Activated T-cell treated with anti-CD3 and anti-CD28 coated beads for 1 hour (primary cell): ENCODE results near the gene MFGE8.

Experiments
- DNase-seq: peaks from one replicate; pipeline ENCODE4 v3.0.0-alpha.2; 2020; ENCODE audit warnings: low read depth

Gene MFGE8

GRCh38 chr15:88872706-88873105, 40.5 kb downstream of the MFGE8 start:
- DNase-seq, result no peak

GRCh38 chr15:88872106-88872505, 41.1 kb downstream of the MFGE8 start:
- no peak for DNase-seq

GRCh38 chr15:88871313-88871712, 41.9 kb downstream of the MFGE8 start:
- no peak for DNase-seq

GRCh38 chr15:88866295-88866881, 46.8 kb downstream of the MFGE8 start:
- no peak for DNase-seq

- DNase-seq, result no peak
Observed at GRCh38 chr15:88865498-88866099, 47.6 kb downstream of the MFGE8 start.

GRCh38 chr15:88864861-88865497, 48.2 kb downstream of the MFGE8 start:
- no peak for DNase-seq

DNA sequence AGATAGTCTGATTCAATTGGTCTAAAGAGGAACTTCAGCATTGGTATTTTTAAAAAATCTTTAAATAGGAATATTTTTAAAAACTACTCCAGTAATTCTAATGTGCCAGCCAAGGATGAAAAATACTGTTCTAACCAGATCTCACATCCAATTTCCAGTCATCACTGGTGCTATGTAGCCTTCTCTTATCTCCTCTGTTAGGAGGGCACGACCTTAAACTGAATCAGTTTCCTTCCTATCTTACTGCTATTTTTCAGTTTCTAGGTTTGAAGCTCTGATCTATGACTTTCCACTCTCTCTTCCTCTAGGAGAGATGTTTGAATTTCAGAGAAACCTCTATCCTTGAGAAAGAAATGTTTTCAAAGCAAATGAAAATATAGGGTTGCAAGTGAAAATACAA, 49.8 kb downstream of the MFGE8 start:
- DNase-seq, result no peak

- no peak for DNase-seq
Observed at GRCh38 chr15:88860212-88860611, 53.0 kb downstream of the MFGE8 start.

DNA sequence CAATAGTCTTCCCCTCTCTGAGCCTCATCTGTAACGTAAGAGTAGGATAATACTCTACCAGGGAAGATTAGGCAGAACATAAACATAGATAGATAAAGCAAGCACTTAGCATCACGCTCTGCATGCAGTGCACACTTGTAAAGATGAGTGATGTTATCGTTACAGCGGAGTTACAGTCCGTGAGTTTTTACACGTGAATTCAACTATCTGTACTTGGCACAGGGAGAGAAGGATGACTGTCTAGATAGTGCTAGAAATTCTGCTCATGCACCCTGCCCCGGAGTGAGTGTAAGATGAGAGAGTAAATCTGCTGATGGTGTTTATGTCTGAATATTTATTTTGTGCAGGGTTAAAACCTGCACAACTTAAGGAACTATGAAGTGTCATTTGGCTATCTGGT, 53.6 kb downstream of the MFGE8 start:
- DNase-seq, result no peak

DNA sequence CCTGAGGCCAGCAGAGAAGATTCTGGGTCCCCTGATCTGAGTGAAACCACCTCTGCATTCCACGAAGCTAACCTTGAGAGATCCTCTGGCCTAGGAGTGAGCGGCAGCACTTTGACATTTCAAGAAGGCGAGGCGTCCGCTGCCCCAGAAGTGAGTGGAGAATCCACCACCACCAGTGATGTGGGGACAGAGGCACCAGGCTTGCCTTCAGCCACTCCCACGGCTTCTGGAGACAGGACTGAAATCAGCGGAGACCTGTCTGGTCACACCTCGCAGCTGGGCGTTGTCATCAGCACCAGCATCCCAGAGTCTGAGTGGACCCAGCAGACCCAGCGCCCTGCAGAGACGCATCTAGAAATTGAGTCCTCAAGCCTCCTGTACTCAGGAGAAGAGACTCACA, 54.2 kb downstream of the MFGE8 start:
- no peak for DNase-seq

GRCh38 chr15:88852476-88852875, 60.7 kb downstream of the MFGE8 start:
- no peak for DNase-seq

GRCh38 chr15:88849376-88850072, 63.7 kb downstream of the MFGE8 start:
- DNase-seq, result no peak
